H1 (cell line): ENCODE data around the gene S100A8. TPM values are rescaled to one million over a fixed set of nuclear protein-coding genes. Genes with fewer than 3 reads are reported as not detected.

Source experiments
- BCL11A ChIP-seq, 2 experiments: IDR thresholded peaks; one replicate each; pipeline ENCODE4 v1.6.1; 2011; ENCODE audit warnings: low read depth in 2 of 2, low read length in 2 of 2, mild to moderate bottlenecking in 2 of 2
- BRCA1 ChIP-seq: IDR thresholded peaks from 2 replicates; pipeline ENCODE4 v1.6.1; 2012; ENCODE audit warnings: low read depth, low read length, improper control_type of control experiment
- CHD2 ChIP-seq: IDR thresholded peaks from 2 replicates; pipeline ENCODE4 v1.6.1; 2012; ENCODE audit warnings: low read length, improper control_type of control experiment
- HDAC6 ChIP-seq: IDR thresholded peaks from one replicate; pipeline ENCODE4 v1.7.1; 2012; ENCODE audit warnings: low read depth, mild to moderate bottlenecking, inconsistent platforms, low read length, moderate library complexity
- SIX5 ChIP-seq: IDR thresholded peaks from 2 replicates; pipeline ENCODE4 v1.6.1; 2011; ENCODE audit warnings: mild to moderate bottlenecking, low read depth, low read length
- TBP ChIP-seq: IDR thresholded peaks from 2 replicates; pipeline ENCODE4 v1.6.1; 2011; ENCODE audit warnings: low read depth, low read length, improper control_type of control experiment
- ZNF274 ChIP-seq: IDR thresholded peaks from 2 replicates; pipeline ENCODE4 v1.7.0; 2012; ENCODE audit warnings: low read length, borderline replicate concordance; ENCODE audit errors: extremely low read depth
- polyA plus RNA-seq, 7 experiments: library from polyadenylated mRNA; depleted of rRNA in 3 of 7; stranded (reverse) in 5 of 7; unstranded in 2 of 7; fragments of >200 nt in 5 of 7; fragments of 200-250 nt in 2 of 7; gene quantifications; 1 replicate in 5 of 7; 2 replicates in 1 of 7; 4 replicates in 1 of 7; pipeline versions ENCODE4 v1.2.1 to v1.2.3, GENCODE V29; 2011 to 2013; ENCODE audit warnings: missing spikeins in 2 of 7, mixed read lengths in 2 of 7
- total RNA-seq: library from RNA; stranded (reverse); fragmentation: NEBNext Ultra II Directional; extraction: Animal tissue kit (Norgen Biotek cat#: 25700); gene quantifications from 2 replicates; pipeline ENCODE4 v1.2.1, GENCODE V29; 2021
- TF ChIP-seq, protein P1 (sequence below): IDR thresholded peaks from 2 replicates; pipeline ENCODE4 v1.6.1; 2011; ENCODE audit warnings: low read length, improper control_type of control experiment
- TF ChIP-seq, protein P2 (sequence below): IDR thresholded peaks from 2 replicates; pipeline ENCODE4 v1.6.1; 2012; ENCODE audit warnings: low read length, inconsistent platforms

The S100A8 gene
- total and polyA plus RNA-seq, 2 of the 8 experiments (the other 6 are each of a cell fraction or from before 2014, with no cell fraction given): not detected

GRCh38 chr1:153397051-153397923 is 6.4 kb upstream of the S100A8 start (continued):
- TF ChIP-seq CHD2 (no peak), HDAC6 (no peak), SIX5 (no peak), ZNF274 (no peak), BRCA1 (no peak), TBP (no peak), BCL11A (IDR thresholded peaks at IDR 0.05; ENCODE audit: low read depth in 2 of 2, low read length in 2 of 2) (no peak)
- TF ChIP-seq, protein P1, sequence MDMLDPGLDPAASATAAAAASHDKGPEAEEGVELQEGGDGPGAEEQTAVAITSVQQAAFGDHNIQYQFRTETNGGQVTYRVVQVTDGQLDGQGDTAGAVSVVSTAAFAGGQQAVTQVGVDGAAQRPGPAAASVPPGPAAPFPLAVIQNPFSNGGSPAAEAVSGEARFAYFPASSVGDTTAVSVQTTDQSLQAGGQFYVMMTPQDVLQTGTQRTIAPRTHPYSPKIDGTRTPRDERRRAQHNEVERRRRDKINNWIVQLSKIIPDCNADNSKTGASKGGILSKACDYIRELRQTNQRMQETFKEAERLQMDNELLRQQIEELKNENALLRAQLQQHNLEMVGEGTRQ: no peak
- TF ChIP-seq, protein P2, sequence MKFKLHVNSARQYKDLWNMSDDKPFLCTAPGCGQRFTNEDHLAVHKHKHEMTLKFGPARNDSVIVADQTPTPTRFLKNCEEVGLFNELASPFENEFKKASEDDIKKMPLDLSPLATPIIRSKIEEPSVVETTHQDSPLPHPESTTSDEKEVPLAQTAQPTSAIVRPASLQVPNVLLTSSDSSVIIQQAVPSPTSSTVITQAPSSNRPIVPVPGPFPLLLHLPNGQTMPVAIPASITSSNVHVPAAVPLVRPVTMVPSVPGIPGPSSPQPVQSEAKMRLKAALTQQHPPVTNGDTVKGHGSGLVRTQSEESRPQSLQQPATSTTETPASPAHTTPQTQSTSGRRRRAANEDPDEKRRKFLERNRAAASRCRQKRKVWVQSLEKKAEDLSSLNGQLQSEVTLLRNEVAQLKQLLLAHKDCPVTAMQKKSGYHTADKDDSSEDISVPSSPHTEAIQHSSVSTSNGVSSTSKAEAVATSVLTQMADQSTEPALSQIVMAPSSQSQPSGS: no peak
